Activated CD4-positive, alpha-beta T cell treated with anti-CD3 and anti-CD28 coated beads for 48 hours (primary cell): ENCODE measurements around the gene SEC22C.
"Not testable (repeated sequence)": the region's sequence is repeated elsewhere in the genome, so short reads cannot be mapped to it uniquely, and the experiment has no call there.

ENCODE experiments used
- DNase-seq: peaks from one replicate; pipeline ENCODE4 v3.0.0-alpha.2; 2020

Gene SEC22C

GRCh38 chr3:42579346-42579745 lies 2.4 kb downstream of the SEC22C start:
- not testable (repeated sequence) for DNase-seq

- DNase-seq: no peak
These were observed 3.7 kb downstream of the SEC22C start for GRCh38 chr3:42578054-42578453.

GRCh38 chr3:42575137-42575741 lies 6.5 kb downstream of the SEC22C start:
- no peak for DNase-seq

GRCh38 chr3:42572278-42572677 lies 9.5 kb downstream of the SEC22C start:
- DNase-seq: peak; percentile 19

GRCh38 chr3:42569593-42570142 lies 12.1 kb downstream of the SEC22C start:
- no peak for DNase-seq

GRCh38 chr3:42562047-42562907 lies 19.5 kb downstream of the SEC22C start:
- no peak for DNase-seq

GRCh38 chr3:42557854-42558253 lies 23.9 kb downstream of the SEC22C start:
- DNase-seq: no peak

- DNase-seq: not testable (repeated sequence)
These were observed 24.9 kb downstream of the SEC22C start for GRCh38 chr3:42556817-42557216.

GRCh38 chr3:42556089-42556632 lies 25.6 kb downstream of the SEC22C start:
- DNase-seq: peak; percentile 32

GRCh38 chr3:42552830-42553229 lies 28.9 kb downstream of the SEC22C start:
- DNase-seq: no peak

- no peak for DNase-seq
These were observed 31.5 kb downstream of the SEC22C start for GRCh38 chr3:42550250-42550649.

GRCh38 chr3:42549131-42549530 lies 32.6 kb downstream of the SEC22C start:
- DNase-seq: no peak

- peak; percentile 75 for DNase-seq
These were observed 34.3 kb downstream of the SEC22C start for GRCh38 chr3:42547401-42547945.

GRCh38 chr3:42546691-42547213 lies 35.0 kb downstream of the SEC22C start:
- DNase-seq: no peak

- no peak for DNase-seq
These were observed 36.4 kb downstream of the SEC22C start for GRCh38 chr3:42545284-42545900.

GRCh38 chr3:42544492-42545283 lies 37.1 kb downstream of the SEC22C start:
- no peak for DNase-seq

GRCh38 chr3:42541079-42541478 lies 40.7 kb downstream of the SEC22C start:
- no peak for DNase-seq

- DNase-seq: peak; percentile 74
These were observed 41.7 kb downstream of the SEC22C start for GRCh38 chr3:42539871-42540714.

GRCh38 chr3:42537350-42537749 lies 44.4 kb downstream of the SEC22C start:
- no peak for DNase-seq

- DNase-seq: peak; percentile 63
These were observed 45.6 kb downstream of the SEC22C start for GRCh38 chr3:42535981-42536784.
